ENCODE measurements around the gene PSEN1. TPM values are rescaled to one million over a fixed set of nuclear protein-coding genes. Genes with fewer than 3 reads are reported as not detected.
"Not testable (repeated sequence)": the region's sequence is repeated elsewhere in the genome, so short reads cannot be mapped to it uniquely, and the experiment has no call there.

Gene PSEN1
- total RNA-seq, 1 donor from 2014 or later: 31.7 TPM

- DNase-seq (ENCODE audit: low read depth): no peak
Measured at GRCh38 chr14:73166399-73166798, 30.1 kb downstream of the PSEN1 start.

- no peak for DNase-seq (ENCODE audit: low read depth)
Measured at GRCh38 chr14:73167727-73168126, 31.4 kb downstream of the PSEN1 start.

- peak; percentile 71 for DNase-seq (ENCODE audit: low read depth)
Measured at GRCh38 chr14:73168274-73168673, 32.0 kb downstream of the PSEN1 start.

GRCh38 chr14:73168691-73169090, 32.4 kb downstream of the PSEN1 start:
- DNase-seq (ENCODE audit: low read depth): no peak

- DNase-seq (ENCODE audit: low read depth): not testable (repeated sequence)
Measured at GRCh38 chr14:73169855-73170254, 33.5 kb downstream of the PSEN1 start.

- DNase-seq (ENCODE audit: low read depth): no peak
Measured at GRCh38 chr14:73170686-73171085, 34.4 kb downstream of the PSEN1 start.

GRCh38 chr14:73172500-73172899, 36.2 kb downstream of the PSEN1 start:
- no peak for DNase-seq (ENCODE audit: low read depth)

- DNase-seq (ENCODE audit: low read depth): peak; percentile 49
Measured at GRCh38 chr14:73173092-73173735, 36.9 kb downstream of the PSEN1 start.

GRCh38 chr14:73176685-73177084, 40.4 kb downstream of the PSEN1 start:
- peak; percentile 5 for DNase-seq (ENCODE audit: low read depth)

- DNase-seq (ENCODE audit: low read depth): peak; percentile 57
Measured at GRCh38 chr14:73180385-73180805, 44.1 kb downstream of the PSEN1 start.

- DNase-seq (ENCODE audit: low read depth): not testable (repeated sequence)
Measured at GRCh38 chr14:73180969-73181368, 44.7 kb downstream of the PSEN1 start.

- peak; percentile 21 for DNase-seq (ENCODE audit: low read depth)
Measured at GRCh38 chr14:73188501-73188911, 52.2 kb downstream of the PSEN1 start.

GRCh38 chr14:73189651-73190050, 53.3 kb downstream of the PSEN1 start:
- DNase-seq (ENCODE audit: low read depth): no peak

GRCh38 chr14:73191441-73191840, 55.1 kb downstream of the PSEN1 start:
- DNase-seq (ENCODE audit: low read depth): no peak

- DNase-seq (ENCODE audit: low read depth): not testable (repeated sequence)
Measured at GRCh38 chr14:73194306-73194705, 58.0 kb downstream of the PSEN1 start.

- DNase-seq (ENCODE audit: low read depth): no peak
Measured at GRCh38 chr14:73198253-73198652, 61.9 kb downstream of the PSEN1 start.

GRCh38 chr14:73203527-73203926, 67.2 kb downstream of the PSEN1 start:
- DNase-seq (ENCODE audit: low read depth): no peak

- DNase-seq (ENCODE audit: low read depth): no peak
Measured at GRCh38 chr14:73207615-73208014, 71.3 kb downstream of the PSEN1 start.

- DNase-seq (ENCODE audit: low read depth): no peak
Measured at GRCh38 chr14:73208390-73208789, 72.1 kb downstream of the PSEN1 start.

GRCh38 chr14:73208846-73209245, 72.5 kb downstream of the PSEN1 start:
- DNase-seq (ENCODE audit: low read depth): no peak

GRCh38 chr14:73209953-73210352, 73.6 kb downstream of the PSEN1 start:
- DNase-seq (ENCODE audit: low read depth): no peak

GRCh38 chr14:73211251-73212040, 75.1 kb downstream of the PSEN1 start:
- DNase-seq (ENCODE audit: low read depth): peak; percentile 66

- no peak for DNase-seq (ENCODE audit: low read depth)
Measured at GRCh38 chr14:73216030-73216429, 79.7 kb downstream of the PSEN1 start.

All from myocyte (in vitro differentiated cells).